Skin of body (tissue), 2 donors: ENCODE data around the gene STIP1. TPM values are rescaled to one million over a fixed set of nuclear protein-coding genes. Genes with fewer than 3 reads are reported as not detected.

Experiments used
- DNase-seq: peaks from one replicate; lab custom pipeline; 2025; lab: John Stamatoyannopoulos, UW
- total RNA-seq: library from RNA; depleted of rRNA; stranded (reverse); fragments of >200 nt; gene quantifications from one replicate; pipeline ENCODE4 v1.2.3, GENCODE V29; 2014

Gene STIP1
- total RNA-seq, 1 donor from 2014 or later, result 67.6 TPM

DNA sequence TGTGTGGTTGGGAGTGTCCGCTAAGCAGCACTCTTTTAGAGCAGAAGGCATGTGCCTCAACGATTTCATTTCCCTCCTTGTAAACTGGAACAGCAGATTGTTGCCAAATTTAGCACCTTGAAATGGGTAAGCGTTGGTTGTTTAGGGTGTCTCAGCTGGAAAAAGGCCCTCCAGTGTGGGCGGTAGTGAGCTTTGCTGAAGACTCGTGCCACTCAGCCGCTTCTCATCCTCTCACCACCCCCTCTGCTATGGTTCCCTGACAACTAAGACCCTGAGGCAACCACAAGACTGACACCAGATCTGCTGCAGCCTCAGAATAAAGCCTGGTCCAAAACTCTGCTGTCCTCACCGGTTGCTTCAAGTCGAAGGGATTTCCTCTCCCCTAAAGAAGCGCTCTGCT is 10.7 kb downstream of the STIP1 start:
- DNase-seq, result no peak

DNA sequence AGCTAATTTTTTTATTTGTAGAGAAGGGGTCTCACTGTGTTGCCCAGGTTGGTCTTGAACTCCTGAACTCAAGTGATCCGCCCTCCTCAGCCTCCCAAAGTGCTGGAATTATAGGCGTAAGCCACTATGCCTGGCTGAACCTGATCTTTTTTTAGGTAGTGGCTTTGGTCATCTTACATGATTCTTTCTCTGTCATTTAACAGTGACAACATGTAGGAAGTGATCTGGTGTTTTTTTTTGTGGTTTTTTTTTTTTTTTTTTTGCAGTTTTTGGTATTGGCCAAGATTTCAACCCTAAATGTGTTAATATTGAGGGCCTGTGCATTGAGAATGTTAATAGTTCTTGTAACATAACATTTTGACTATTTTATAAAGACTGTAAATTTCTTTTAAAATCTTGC is 12.5 kb downstream of the STIP1 start:
- no peak for DNase-seq

DNA sequence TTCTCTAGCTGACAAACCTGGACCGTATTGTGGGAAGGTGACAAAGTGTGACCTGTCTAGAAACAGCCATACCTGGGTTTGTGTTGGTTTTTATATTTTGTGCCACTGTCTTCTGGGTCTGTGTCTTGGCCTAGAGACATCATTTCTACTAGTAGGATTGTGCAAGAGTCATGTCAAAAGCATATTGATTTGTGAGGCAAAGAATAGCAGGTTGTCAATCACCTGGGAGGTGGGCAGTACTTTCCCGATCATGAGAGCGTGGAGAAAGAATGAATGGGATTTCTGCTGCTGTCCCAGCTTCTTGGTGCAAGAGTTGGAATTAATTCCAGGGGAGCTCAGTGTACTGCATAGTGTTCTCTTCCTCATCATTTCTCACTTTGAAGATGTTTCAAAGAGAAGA is 15.6 kb downstream of the STIP1 start:
- DNase-seq, result no peak

DNA sequence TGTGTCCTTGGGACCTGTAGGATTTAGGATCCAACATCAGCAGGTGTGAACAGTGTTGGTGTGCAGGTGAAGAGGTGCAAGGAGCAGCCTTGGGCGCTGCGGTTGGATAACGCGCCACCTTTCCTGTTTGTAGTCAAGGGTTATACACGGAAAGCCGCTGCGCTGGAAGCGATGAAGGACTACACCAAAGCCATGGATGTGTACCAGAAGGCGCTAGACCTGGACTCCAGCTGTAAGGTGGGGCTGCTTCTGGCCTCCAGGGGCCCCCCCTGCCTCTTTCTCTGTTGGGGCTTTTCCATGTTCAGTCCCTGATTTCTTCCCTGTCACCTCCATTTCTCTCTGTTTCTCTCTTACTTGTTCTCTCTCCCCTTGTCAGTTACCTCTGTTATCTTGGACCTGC is 17.0 kb downstream of the STIP1 start:
- no peak for DNase-seq

DNA sequence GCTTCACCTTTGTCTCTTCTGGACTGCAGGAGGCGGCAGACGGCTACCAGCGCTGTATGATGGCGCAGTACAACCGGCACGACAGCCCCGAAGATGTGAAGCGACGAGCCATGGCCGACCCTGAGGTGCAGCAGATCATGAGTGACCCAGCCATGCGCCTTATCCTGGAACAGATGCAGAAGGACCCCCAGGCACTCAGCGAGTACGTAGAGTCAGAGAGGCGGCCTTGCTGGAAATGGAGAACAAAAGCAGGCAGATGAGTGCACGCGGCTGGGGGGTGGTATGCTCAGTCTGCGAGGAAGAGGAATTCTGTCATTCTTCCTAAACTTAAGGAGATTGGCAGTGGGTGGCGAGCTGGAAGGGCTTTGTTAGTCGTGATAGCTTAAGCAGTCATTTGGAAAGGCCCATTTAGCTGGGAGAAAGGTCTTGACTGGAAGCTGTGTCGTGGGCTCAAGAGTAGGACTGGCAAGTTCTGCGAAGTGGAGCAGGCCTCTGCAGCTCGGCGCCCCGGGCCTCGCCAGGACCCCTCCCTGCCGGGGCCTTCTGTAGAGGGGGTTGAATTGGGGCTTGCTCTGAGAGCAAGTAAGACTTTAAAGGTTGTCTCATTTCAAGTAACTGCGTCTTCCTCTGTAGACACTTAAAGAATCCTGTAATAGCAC is 17.6 kb downstream of the STIP1 start:
- DNase-seq, result no peak

DNA sequence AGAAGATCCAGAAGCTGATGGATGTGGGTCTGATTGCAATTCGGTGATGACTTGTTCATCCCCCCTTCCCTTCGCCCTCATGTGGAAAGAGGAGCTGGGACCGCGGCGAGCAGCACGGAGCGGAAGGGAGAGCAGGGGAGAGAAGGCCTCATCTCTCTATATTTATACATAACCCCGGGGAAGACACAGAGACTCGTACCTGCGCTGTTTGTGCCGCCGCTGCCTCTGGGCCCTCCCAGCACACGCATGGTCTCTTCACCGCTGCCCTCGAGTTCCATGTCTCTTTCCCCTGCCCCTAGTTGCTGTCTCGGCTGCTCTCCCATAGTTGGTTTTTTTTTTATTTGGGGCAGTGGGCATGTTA is 18.1 kb downstream of the STIP1 start:
- DNase-seq, result no peak

DNA sequence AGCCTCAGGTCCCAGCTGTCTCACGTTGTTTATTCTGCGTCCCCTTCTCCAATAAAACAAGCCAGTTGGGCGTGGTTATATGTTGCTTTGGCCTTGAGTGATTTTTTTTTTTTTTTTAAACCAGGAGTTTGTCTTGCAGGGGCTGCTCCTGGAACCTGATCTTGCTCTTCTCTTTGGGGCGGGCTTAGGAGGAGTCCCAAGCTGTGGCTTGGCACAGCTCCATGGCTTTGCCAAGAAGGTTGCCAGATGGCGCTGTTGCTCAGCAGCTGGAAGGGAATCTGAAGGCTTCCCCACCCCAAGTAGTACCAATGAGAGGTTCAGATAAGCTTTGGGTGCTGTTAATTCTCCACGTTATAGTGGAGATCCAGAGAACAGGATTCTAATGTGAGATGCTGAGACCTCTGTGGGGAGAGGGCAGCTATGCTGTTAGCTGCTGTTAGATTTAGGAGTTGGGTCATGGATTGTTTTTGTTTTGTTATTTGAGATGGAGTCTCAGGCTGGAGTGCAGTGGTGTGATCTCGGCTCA is 18.6 kb downstream of the STIP1 start:
- peak; percentile 82 for DNase-seq

DNA sequence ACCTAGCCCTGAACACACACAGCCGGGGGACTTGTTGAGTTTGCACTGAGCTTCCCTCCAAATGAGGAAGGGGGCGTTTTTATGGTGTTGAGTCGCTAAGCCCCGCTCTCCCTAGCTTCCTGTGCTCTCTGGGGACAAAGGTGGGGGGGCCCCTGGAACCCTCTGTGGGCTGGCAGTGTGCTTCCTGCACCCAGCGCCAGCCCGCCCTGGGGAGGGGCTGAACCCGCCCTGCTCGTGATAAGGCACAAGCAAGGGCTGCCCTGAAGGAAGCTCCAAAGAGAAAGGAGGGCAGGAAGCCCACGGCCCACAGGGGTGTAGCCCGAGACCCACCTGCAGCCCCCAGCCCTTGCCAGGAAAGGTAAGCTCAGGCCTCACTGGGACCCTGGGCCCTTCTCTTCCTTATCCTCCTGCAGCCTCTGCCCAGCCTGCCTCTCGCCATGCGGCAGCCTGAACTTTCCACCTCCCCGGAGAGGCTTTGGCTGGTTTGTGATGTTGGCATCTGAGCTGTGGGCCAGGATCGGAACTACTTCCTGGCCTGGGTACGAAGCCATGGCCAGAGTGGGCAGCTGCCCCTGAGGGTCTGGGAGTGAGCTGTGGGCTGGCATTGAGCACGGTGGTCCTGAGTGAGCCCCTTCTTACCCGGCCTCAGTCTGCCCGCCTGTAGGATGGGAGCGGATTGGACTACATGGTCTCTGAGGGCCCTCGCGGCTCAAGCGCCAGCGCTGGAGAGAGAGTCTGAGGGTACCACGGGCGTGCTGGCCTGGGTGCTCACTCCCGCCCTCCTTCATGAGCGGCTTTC is 20.7 kb downstream of the STIP1 start, which contains the start of gene FERMT3:
Gene FERMT3 (plus strand): TSS at position 265 of the 799 bp plus-strand sequence. CDS start 644 bp downstream, outside the sequence.
- no peak for DNase-seq

DNA sequence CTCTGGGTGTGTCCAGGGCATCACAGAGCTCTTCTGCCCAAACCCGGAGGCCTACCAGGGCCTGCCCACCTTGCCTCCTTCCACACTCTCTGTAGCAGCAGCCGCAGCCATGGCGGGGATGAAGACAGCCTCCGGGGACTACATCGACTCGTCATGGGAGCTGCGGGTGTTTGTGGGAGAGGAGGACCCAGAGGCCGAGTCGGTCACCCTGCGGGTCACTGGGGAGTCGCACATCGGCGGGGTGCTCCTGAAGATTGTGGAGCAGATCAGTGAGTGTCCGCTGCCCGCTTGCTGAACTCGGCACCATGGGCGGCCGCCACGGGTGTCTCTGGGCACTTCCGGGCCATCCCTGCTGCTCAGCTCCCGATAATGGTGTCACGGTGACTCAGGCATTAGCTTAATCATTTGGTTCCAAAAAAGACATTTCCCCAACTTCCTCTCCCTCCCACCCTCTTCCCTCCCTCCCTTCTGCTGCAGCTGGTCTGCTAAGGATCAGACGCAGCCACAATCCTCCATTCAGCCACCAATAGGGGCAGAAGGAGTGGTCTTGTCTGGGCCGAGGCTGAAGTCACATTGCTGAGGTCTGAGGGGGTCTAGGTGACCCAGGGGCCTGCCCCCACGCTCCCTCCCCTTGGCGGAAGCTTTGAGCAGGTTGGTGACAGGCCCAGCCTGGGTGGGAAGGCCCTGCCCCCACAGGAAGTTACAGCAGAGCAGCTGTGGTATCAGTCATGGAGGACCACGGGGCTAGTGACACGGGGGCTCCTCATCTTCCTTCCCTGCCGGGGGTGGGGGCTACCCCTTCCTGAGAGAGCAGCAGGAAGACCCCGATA is 21.5 kb downstream of the STIP1 start:
- DNase-seq, result peak; percentile 64

DNA sequence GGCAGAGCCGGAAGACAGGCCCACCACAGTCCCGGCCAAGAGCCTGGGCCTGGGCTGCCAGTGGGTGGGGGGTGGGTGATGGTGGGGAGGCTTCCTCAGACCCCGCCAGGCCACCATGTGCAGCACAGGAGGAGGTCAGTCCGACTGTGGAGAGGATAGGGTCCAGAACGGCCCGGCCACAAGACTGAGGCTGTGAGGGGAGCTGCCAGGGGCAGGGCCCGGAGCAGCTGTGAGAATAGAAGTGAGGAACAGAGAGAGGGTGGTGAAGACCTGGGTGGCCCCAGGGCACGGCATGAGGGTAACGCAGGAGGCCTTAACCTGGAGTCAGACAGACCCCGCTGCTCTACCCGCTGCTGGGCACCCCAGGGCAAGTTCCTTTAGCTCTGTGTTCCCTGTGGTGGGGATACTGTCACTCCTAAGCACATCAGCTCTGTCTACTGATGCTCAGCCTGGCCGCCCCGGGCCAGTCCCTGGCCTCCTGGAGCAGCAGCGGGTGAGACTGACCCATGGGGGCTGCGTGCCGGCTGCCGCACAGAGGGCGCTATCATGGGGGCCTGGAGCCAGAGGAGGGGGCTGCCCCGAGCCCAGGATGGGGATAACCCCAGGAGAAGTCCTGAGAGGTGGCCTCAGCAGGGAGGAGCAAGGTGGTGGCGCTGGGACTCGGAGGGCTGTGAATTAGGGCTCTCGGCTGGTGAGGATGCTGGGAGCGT is 22.3 kb downstream of the STIP1 start:
- DNase-seq, result no peak

DNA sequence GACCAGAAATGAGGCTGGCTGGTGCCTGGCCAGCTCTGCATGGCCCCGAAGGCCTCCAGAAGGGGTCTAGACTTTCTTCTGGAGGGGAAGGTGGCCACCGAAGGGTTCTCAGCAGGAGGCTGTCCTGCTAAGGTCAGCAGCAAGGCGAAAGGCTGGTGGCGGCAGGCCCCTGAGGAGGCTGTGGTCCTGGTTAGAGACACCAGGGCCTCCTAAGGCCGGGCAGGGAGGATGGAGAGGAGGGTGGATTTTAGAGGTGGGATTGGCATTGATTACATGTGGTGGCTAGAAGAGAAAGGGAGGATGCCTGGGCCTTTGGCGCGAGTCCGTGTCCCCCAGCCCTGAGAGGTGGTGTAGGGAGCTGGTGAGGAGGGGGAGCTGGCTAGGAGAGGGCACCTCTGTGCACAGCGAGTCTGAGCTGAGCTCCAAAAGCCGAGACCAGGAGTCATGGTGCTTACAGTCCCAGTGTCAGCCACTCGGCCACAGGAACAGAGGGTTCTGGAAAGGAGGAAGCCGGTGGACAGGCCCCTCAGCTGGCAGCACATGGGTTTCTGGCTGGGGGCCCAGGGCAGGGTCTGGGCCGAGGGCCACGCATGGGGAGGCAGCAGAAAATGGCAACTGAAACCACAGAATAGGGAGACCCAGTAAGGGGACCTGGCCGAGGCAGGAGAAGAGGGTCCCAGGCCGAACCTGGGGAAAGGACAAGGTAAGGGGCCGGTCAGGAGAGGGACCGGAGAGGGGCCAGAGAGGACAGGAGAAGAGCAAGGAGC is 23.0 kb downstream of the STIP1 start:
- DNase-seq, result no peak

DNA sequence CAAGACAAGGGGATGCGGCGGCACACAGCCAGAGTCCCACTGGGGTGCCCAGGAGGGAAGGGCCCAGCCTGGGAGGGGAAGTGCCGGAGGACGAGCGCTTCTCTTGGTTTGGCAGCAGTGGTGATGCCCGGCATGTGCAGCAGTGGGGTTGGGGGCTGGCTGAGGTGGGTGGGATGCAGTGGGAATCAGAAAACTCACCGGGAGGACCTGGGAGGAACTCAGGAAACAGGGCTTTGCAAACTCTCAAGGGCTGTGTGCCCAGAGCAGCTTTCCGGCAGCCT is 23.5 kb downstream of the STIP1 start:
- DNase-seq, result no peak

DNA sequence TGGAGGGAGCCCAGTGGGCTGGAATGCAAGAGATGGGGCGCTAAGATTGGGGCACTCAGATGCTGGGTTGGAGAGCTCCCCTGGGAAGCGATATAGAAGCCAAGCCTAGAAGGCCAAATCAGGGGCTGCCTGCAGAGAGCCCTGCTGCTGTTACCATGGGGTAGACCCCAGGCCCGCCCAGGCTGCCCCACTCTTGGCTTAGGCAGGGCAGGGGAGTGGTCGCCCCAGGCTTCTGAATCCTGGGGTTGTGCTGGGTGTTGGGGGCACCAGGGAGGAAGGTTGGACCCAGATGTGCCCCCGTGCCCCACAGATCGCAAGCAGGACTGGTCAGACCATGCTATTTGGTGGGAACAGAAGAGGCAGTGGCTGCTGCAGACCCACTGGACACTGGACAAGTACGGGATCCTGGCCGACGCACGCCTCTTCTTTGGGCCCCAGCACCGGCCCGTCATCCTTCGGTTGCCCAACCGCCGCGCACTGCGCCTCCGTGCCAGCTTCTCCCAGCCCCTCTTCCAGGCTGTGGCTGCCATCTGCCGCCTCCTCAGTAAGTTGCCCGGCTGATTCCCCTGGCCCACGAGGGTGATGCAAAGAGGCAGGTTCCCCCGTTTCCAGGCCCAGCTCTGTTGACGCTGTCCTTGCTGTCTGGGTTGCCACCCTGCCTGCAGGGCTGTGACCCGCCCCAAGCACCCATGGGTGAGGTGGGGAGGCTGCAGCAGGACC is 24.5 kb downstream of the STIP1 start:
- DNase-seq, result no peak

DNA sequence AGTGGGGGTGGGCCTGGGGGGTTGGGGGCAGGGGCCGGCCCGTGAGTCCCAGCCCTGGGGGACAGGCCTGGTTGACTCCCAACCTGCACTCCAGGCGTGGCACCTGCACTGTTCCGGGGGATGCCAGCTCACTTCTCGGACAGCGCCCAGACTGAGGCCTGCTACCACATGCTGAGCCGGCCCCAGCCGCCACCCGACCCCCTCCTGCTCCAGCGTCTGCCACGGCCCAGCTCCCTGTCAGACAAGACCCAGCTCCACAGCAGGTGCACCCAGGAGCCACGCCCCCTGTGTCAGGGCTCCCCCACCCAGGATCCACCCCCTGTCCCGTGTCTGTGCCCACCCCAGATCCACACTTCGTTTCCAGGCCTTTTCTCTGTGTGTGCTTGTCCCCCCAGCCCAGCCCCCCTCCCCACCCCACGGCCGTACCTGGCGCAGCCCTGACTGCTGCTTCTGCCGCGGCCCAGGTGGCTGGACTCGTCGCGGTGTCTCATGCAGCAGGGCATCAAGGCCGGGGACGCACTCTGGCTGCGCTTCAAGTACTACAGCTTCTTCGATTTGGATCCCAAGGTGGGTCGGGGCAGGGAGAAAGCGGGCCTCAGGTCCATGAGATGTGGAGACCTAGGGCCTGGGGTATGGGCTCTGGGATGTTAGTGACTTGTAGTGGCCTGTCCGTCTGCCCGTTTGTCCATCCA is 25.4 kb downstream of the STIP1 start:
- DNase-seq, result no peak

DNA sequence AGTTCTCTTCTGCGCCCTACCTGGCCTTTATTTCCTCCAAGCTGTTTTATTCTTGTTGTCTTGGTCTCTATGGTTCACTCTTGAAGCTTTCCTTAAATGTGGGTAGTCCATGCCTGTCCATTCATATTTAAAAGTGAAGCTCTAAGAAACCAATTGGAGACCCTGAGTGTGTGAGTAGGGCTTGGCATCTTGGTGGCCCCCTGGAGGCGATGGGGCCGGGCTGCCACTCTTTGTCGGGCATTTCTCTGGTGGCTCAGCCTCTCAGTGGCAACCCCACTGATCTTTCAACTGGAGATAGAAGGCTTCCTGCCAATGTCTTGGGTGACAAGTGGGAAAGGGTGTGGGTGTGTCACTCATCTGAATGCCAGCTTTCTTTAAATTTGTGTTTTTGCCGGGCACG is 30.9 kb downstream of the STIP1 start:
- DNase-seq, result no peak

DNA sequence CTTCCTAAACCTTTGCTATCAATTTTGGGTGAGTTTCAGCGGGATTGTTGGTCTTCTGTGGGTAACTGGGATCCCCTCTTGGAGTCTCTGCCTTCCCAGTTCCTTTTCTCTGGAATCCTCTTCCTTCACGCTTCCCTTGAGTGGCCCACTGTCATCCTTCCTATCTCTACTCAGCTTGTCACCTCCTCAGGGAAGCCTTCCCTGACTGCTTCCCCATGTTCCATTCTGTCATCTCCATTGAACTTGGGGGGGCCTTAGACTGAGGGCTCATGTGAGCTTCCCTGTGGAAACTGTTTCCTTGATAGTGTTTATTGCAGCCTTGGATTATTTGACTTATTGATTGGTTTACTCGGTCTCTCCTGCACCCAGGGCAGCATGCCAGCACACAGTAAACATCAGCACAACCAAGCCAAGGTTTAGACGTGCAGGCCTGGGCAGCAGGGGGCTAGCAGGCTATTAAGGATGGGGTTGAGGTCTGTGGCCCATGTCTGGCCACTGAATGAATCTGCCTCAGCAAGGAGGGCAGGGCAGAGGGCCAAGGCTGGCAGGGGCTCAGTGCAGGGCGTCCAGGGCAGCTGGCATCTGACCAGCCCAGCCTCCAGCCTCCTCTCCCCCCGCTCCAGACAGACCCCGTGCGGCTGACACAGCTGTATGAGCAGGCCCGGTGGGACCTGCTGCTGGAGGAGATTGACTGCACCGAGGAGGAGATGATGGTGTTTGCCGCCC is 32.8 kb downstream of the STIP1 start:
- DNase-seq, result no peak

DNA sequence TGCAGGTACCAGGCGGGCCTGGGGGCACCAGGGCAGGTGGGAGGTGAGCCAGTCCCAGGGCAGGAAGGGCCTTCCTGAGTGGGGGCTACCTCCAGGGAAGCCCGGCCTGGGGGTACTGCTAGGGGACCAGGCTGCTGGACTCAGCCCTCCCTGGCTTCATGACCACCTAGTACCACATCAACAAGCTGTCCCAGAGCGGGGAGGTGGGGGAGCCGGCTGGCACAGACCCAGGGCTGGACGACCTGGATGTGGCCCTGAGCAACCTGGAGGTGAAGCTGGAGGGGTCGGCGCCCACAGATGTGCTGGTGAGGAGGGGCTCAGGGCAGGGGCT is 33.3 kb downstream of the STIP1 start:
- DNase-seq, result no peak

DNA sequence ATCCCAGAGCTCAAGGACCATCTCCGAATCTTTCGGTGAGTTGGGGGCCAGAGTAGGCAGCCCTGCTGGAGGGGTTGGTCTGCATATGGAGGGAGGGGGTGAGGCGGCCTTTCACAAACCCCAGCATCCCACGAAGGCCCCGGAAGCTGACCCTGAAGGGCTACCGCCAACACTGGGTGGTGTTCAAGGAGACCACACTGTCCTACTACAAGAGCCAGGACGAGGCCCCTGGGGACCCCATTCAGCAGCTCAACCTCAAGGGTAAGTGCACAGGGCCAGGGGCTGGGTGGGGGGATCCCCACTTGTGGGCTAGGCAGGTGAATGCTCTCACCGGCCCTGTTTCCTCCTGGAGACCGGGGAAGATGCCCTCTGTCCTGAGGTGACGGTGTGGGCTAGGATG is 33.8 kb downstream of the STIP1 start:
- no peak for DNase-seq

DNA sequence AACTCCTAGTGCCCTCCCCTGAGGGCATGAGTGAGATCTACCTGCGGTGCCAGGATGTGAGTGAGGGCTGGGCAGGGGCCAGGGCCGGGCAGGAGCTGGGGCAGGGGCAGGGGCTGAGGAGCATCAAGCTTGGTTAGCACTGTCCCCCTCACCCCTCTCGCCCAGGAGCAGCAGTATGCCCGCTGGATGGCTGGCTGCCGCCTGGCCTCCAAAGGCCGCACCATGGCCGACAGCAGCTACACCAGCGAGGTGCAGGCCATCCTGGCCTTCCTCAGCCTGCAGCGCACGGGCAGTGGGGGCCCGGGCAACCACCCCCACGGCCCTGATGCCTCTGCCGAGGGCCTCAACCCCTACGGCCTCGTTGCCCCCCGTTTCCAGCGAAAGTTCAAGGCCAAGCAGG is 34.3 kb downstream of the STIP1 start:
- no peak for DNase-seq
